Neuronal stem cell (in vitro differentiated cells): ENCODE measurements around the gene INVS.

Experiments used
- DNase-seq: peaks from one replicate; pipeline ENCODE4 v3.0.0-alpha.2; 2013; ENCODE audit warnings: low spot score
- H2AFZ ChIP-seq: one replicate; pipeline ENCODE4 v1.6.1; 2013; ENCODE audit warnings: mild to moderate bottlenecking, low read length, inconsistent platforms
- H2AK5ac ChIP-seq: 2 replicates; pipeline ENCODE4 v1.6.1; 2013; ENCODE audit warnings: low read depth, mild to moderate bottlenecking, inconsistent platforms, low read length, moderate library complexity, mixed read lengths
- H2BK120ac ChIP-seq: 2 replicates; pipeline ENCODE4 v1.6.1; 2013; ENCODE audit warnings: low read depth, mild to moderate bottlenecking, inconsistent platforms, low read length, moderate library complexity, mixed read lengths
- H2BK12ac ChIP-seq: one replicate; pipeline ENCODE4 v1.6.1; 2013; ENCODE audit warnings: low read length, inconsistent platforms
- H2BK15ac ChIP-seq: 2 replicates; pipeline ENCODE4 v1.6.1; 2013; ENCODE audit warnings: mild to moderate bottlenecking, low read length, inconsistent platforms, mixed read lengths
- H2BK5ac ChIP-seq: one replicate; pipeline ENCODE4 v1.6.1; 2013; ENCODE audit warnings: inconsistent platforms, mild to moderate bottlenecking, low read length, moderate library complexity
- H3K14ac ChIP-seq: one replicate; pipeline ENCODE4 v1.6.1; 2013; ENCODE audit warnings: low read length, inconsistent platforms
- H3K18ac ChIP-seq: 2 replicates; pipeline ENCODE4 v1.6.1; 2013; ENCODE audit warnings: low read length, inconsistent platforms
- H3K23ac ChIP-seq: 2 replicates; pipeline ENCODE4 v1.6.1; 2013; ENCODE audit warnings: low read depth, mild to moderate bottlenecking, mixed read lengths, low read length, inconsistent platforms; ENCODE audit not compliant: poor library complexity
- H3K27ac ChIP-seq: replicated peaks from 3 replicates; pipeline ENCODE4 v1.5.1; 2013; ENCODE audit warnings: low read length, inconsistent platforms
- H3K27me3 ChIP-seq, 3 experiments: 2 replicates each; pipeline ENCODE4 v1.6.1; 2013; ENCODE audit warnings: low read length in 3 of 3, mild to moderate bottlenecking in 2 of 3, inconsistent platforms in 1 of 3, low read depth in 1 of 3, mixed read lengths in 1 of 3, moderate library complexity in 1 of 3; ENCODE audit not compliant: control insufficient read depth in 3 of 3, insufficient read depth in 3 of 3
- H3K36me3 ChIP-seq, 2 donors: replicated peaks in 1 of 2; 2 replicates each; pipeline ENCODE4 v1.6.1; 2013; ENCODE audit warnings: low read length in 2 of 2; ENCODE audit not compliant: control insufficient read depth in 2 of 2, insufficient read depth in 2 of 2
- H3K4ac ChIP-seq: 2 replicates; pipeline ENCODE4 v1.6.1; 2013; ENCODE audit warnings: inconsistent platforms, mild to moderate bottlenecking, low read length, moderate library complexity
- H3K4me1 ChIP-seq, 2 donors: 1 replicate in 1 of 2; 2 replicates in 1 of 2; pipeline ENCODE4 v1.6.1; 2013; ENCODE audit warnings: low read length in 2 of 2, low read depth in 1 of 2; ENCODE audit not compliant: control insufficient read depth in 2 of 2, insufficient read depth in 1 of 2
- H3K4me2 ChIP-seq: one replicate; pipeline ENCODE4 v1.6.1; 2013; ENCODE audit warnings: mild to moderate bottlenecking, low read length, inconsistent platforms; ENCODE audit not compliant: insufficient read depth, poor library complexity, severe bottlenecking
- H3K4me3 ChIP-seq, 2 donors: 2 replicates each; pipeline ENCODE4 v1.5.1; 2013; ENCODE audit warnings: low read length in 2 of 2, mild to moderate bottlenecking in 2 of 2, inconsistent platforms in 1 of 2, moderate library complexity in 1 of 2
- H3K79me1 ChIP-seq: one replicate; pipeline ENCODE4 v1.6.1; 2013; ENCODE audit warnings: low read depth, mild to moderate bottlenecking, inconsistent platforms, low read length, moderate library complexity
- H3K9ac ChIP-seq: one replicate; pipeline ENCODE4 v1.6.1; 2013; ENCODE audit warnings: mild to moderate bottlenecking, low read depth, low read length, inconsistent platforms; ENCODE audit not compliant: poor library complexity
- H3K9me3 ChIP-seq, 2 donors: replicated peaks in 1 of 2; 2 replicates each; pipeline versions ENCODE3 to v1.6.1; 2013; ENCODE audit warnings: low read length in 2 of 2, mild to moderate bottlenecking in 2 of 2, inconsistent platforms in 1 of 2, low read depth in 1 of 2, mixed read lengths in 1 of 2, moderate library complexity in 1 of 2; ENCODE audit not compliant: control insufficient read depth in 2 of 2, insufficient read depth in 1 of 2
- H4K8ac ChIP-seq: one replicate; pipeline ENCODE4 v1.6.1; 2013; ENCODE audit warnings: low read depth, mild to moderate bottlenecking, inconsistent platforms, low read length, moderate library complexity
- H4K91ac ChIP-seq: one replicate; pipeline ENCODE4 v1.6.1; 2013; ENCODE audit warnings: low read length, low read depth, mild to moderate bottlenecking, inconsistent platforms; ENCODE audit not compliant: poor library complexity
- WGBS, 2 donors: extraction: QIAGEN DNeasy Blood & Tissue Kit; methylation state at CpG; one replicate each; pipeline ENCODE4 v1.1.7; 2013; ENCODE audit warnings: missing lambda C conversion rate in 2 of 2, mixed read lengths in 1 of 2; ENCODE audit not compliant: insufficient read length in 2 of 2, insufficient replicate concordance in 1 of 2; ENCODE audit errors: extremely low coverage in 2 of 2; 5-methylcytosine and 5-hydroxymethylcytosine counted together

INVS gene

GRCh38 chr9:100219347-100219746 lies 120.3 kb downstream of the INVS start:
- Histone ChIP-seq H2AK5ac (no peak overlapping the region), H3K4me1 (no peaks in the 10 kb centered on the region), H3K4me3 (no peak overlapping the region), H4K8ac (no peak overlapping the region), H2BK120ac (no peak overlapping the region), H3K4ac (no peak overlapping the region), H2BK12ac (no peak overlapping the region), H3K9me3 (no peaks in the 10 kb centered on the region), H3K36me3 (peaks cover 0 to 24% of the 10 kb centered on the region in 2 donors), H3K4me2 (no peak overlapping the region), H3K9ac (no peak overlapping the region), H3K27ac (no peak overlapping the region), H2BK5ac (no peak overlapping the region), H2BK15ac (no peak overlapping the region), H2AFZ (no peak overlapping the region), H3K79me1 (no peaks in the 10 kb centered on the region), H3K23ac (no peak overlapping the region), H3K18ac (no peak overlapping the region), H4K91ac (no peak overlapping the region), H3K27me3 (no peaks in the 10 kb centered on the region), H3K14ac (no peak overlapping the region)
- WGBS, 2 donors, result no CpG with 5 or more reads among the region's 1 CpG
- no peak for DNase-seq

- H3K27ac ChIP-seq, result no peak overlapping the region
- no CpG with 5 or more reads among the region's 1 CpG for WGBS, 2 donors
- H3K9me3 ChIP-seq, result no peaks in the 10 kb centered on the region
- H2BK12ac ChIP-seq, result no peak overlapping the region
- no peak overlapping the region for H3K14ac ChIP-seq
- H3K36me3 ChIP-seq, result peaks cover 0 to 11% of the 10 kb centered on the region in 2 donors
- H3K27me3 ChIP-seq, result no peaks in the 10 kb centered on the region
- H2BK5ac ChIP-seq, result no peak overlapping the region
- DNase-seq, result no peak
- H3K4ac ChIP-seq, result no peak overlapping the region
- no peak overlapping the region for H3K9ac ChIP-seq
- no peak overlapping the region for H4K91ac ChIP-seq
- no peak overlapping the region for H4K8ac ChIP-seq
- no peak overlapping the region for H3K4me3 ChIP-seq
- H3K18ac ChIP-seq, result no peak overlapping the region
- H2BK15ac ChIP-seq, result no peak overlapping the region
- H2AK5ac ChIP-seq, result no peak overlapping the region
- H3K79me1 ChIP-seq, result no peaks in the 10 kb centered on the region
- H2BK120ac ChIP-seq, result no peak overlapping the region
- H3K4me1 ChIP-seq, result no peaks in the 10 kb centered on the region
- no peak overlapping the region for H3K23ac ChIP-seq
- no peak overlapping the region for H2AFZ ChIP-seq
- H3K4me2 ChIP-seq, result no peak overlapping the region
These were observed 121.9 kb downstream of the INVS start for GRCh38 chr9:100220936-100221335.

GRCh38 chr9:100221538-100221937 lies 122.5 kb downstream of the INVS start:
- H3K18ac ChIP-seq, result no peak overlapping the region
- H4K91ac ChIP-seq, result no peak overlapping the region
- no peak overlapping the region for H3K14ac ChIP-seq
- no peaks in the 10 kb centered on the region for H3K79me1 ChIP-seq
- H3K9ac ChIP-seq, result no peak overlapping the region
- H3K36me3 ChIP-seq, result peaks cover 0 to 12% of the 10 kb centered on the region in 2 donors
- no peaks in the 10 kb centered on the region for H3K4me1 ChIP-seq
- H3K4me2 ChIP-seq, result no peak overlapping the region
- no peak overlapping the region for H4K8ac ChIP-seq
- DNase-seq, result no peak
- H3K23ac ChIP-seq, result no peak overlapping the region
- H2BK12ac ChIP-seq, result no peak overlapping the region
- WGBS, 2 donors, result no CpG with 5 or more reads among the region's 1 CpG
- no peak overlapping the region for H2AK5ac ChIP-seq
- no peak overlapping the region for H2AFZ ChIP-seq
- H3K27me3 ChIP-seq, result no peaks in the 10 kb centered on the region
- H3K4ac ChIP-seq, result no peak overlapping the region
- no peak overlapping the region for H2BK5ac ChIP-seq
- no peak overlapping the region for H3K27ac ChIP-seq
- no peak overlapping the region for H2BK15ac ChIP-seq
- H3K4me3 ChIP-seq, result no peak overlapping the region
- no peak overlapping the region for H2BK120ac ChIP-seq
- H3K9me3 ChIP-seq, result no peaks in the 10 kb centered on the region

GRCh38 chr9:100222674-100223073 lies 123.6 kb downstream of the INVS start:
- Histone ChIP-seq H2BK12ac (no peak overlapping the region), H4K8ac (no peak overlapping the region), H3K4me2 (no peak overlapping the region), H3K4me1 (no peaks in the 10 kb centered on the region), H3K36me3 (peaks cover 2 to 19% of the 10 kb centered on the region in 2 donors), H3K79me1 (no peaks in the 10 kb centered on the region), H2AK5ac (no peak overlapping the region), H3K4ac (no peak overlapping the region), H3K23ac (no peak overlapping the region), H2AFZ (no peak overlapping the region), H3K14ac (no peak overlapping the region), H3K9me3 (no peaks in the 10 kb centered on the region), H3K27ac (no peak overlapping the region), H3K9ac (no peak overlapping the region), H2BK5ac (no peak overlapping the region), H3K18ac (no peak overlapping the region), H3K27me3 (no peaks in the 10 kb centered on the region), H4K91ac (no peak overlapping the region), H2BK120ac (no peak overlapping the region), H3K4me3 (no peak overlapping the region), H2BK15ac (no peak overlapping the region)
- DNase-seq, result no peak
- no CpG with 5 or more reads among the region's 2 CpGs for WGBS, 2 donors
